ENCODE data around the gene MYT1. TPM values are rescaled to one million over a fixed set of nuclear protein-coding genes. Genes with fewer than 3 reads are reported as not detected.

Gene MYT1
- total and polyA plus RNA-seq, 2 of the 8 experiments (the other 6 are each of a cell fraction or from before 2014, with no cell fraction given) = 0.63 to 2.0 TPM

GRCh38 chr20:64136004-64136710, 28.1 kb upstream of the MYT1 start (continued):
- TF ChIP-seq KDM1A (IDR thresholded peaks at IDR 0.05; ENCODE audit: borderline replicate concordance, low read length) = no peak

All from H1 (cell line).